Mesendoderm (in vitro differentiated cells): ENCODE data around the gene F11R.
"Not testable (repeated sequence)": the region's sequence is repeated elsewhere in the genome, so short reads cannot be mapped to it uniquely, and the experiment has no call there.

Source experiments
- DNase-seq: peaks from one replicate; pipeline ENCODE4 v3.0.0; 2013
- H2AK5ac ChIP-seq: 2 replicates; pipeline ENCODE4 v1.6.1; 2013; ENCODE audit warnings: low read length, inconsistent platforms
- H2BK120ac ChIP-seq: 2 replicates; pipeline ENCODE4 v1.6.1; 2013; ENCODE audit warnings: low read depth, mild to moderate bottlenecking, low read length, moderate library complexity, mixed read lengths
- H2BK15ac ChIP-seq: replicated peaks from 2 replicates; pipeline ENCODE4 v1.6.1; 2013; ENCODE audit warnings: low read depth, mild to moderate bottlenecking, moderate library complexity
- H2BK5ac ChIP-seq: 2 replicates; pipeline ENCODE4 v1.6.1; 2013; ENCODE audit warnings: low read length, inconsistent platforms
- H3K18ac ChIP-seq: 2 replicates; pipeline ENCODE4 v1.6.1; 2013; ENCODE audit warnings: mild to moderate bottlenecking, low read length, mixed read lengths
- H3K23ac ChIP-seq: one replicate; pipeline ENCODE4 v1.6.1; 2013; ENCODE audit warnings: low read length
- H3K27ac ChIP-seq: 2 replicates; pipeline ENCODE4 v1.5.1; 2013; ENCODE audit warnings: low read depth, mild to moderate bottlenecking, inconsistent platforms, low read length, moderate library complexity
- H3K27me3 ChIP-seq: 2 replicates; pipeline ENCODE4 v1.6.1; 2013; ENCODE audit warnings: low read length, control low read depth, mild to moderate bottlenecking, inconsistent platforms; ENCODE audit not compliant: insufficient read depth, poor library complexity
- H3K36me3 ChIP-seq: 2 replicates; pipeline ENCODE4 v1.6.1; 2013; ENCODE audit warnings: low read length, inconsistent platforms; ENCODE audit not compliant: control insufficient read depth, insufficient read depth
- H3K4ac ChIP-seq: one replicate; pipeline ENCODE4 v1.6.1; 2013; ENCODE audit warnings: low read depth, mild to moderate bottlenecking, low read length, moderate library complexity
- H3K4me1 ChIP-seq: 2 replicates; pipeline ENCODE4 v1.6.1; 2013; ENCODE audit warnings: low read depth, low read length, inconsistent platforms; ENCODE audit not compliant: control insufficient read depth
- H3K4me2 ChIP-seq: 2 replicates; pipeline ENCODE4 v1.6.1; 2013; ENCODE audit warnings: low read length
- H3K4me3 ChIP-seq: 2 replicates; pipeline ENCODE4 v1.5.1; 2013; ENCODE audit warnings: mild to moderate bottlenecking, low read length
- H3K56ac ChIP-seq: one replicate; pipeline ENCODE4 v1.6.1; 2013; ENCODE audit warnings: low read length
- H3K79me1 ChIP-seq: 2 replicates; pipeline ENCODE4 v1.6.1; 2013; ENCODE audit warnings: low read length, inconsistent platforms
- H3K79me2 ChIP-seq: 2 replicates; pipeline ENCODE4 v1.6.1; 2013; ENCODE audit warnings: mild to moderate bottlenecking, low read length; ENCODE audit not compliant: control insufficient read depth, insufficient read depth
- H3K9ac ChIP-seq: 2 replicates; pipeline ENCODE4 v1.6.1; 2013; ENCODE audit warnings: low read length, inconsistent platforms
- H4K5ac ChIP-seq: one replicate; pipeline ENCODE4 v1.6.1; 2013; ENCODE audit warnings: low read length
- H4K8ac ChIP-seq: one replicate; pipeline ENCODE4 v1.6.1; 2013; ENCODE audit warnings: low read depth, mild to moderate bottlenecking, control low read depth, low read length, moderate library complexity
- WGBS: extraction: QIAGEN DNeasy Blood & Tissue Kit; methylation state at CpG from one replicate; pipeline ENCODE4 v1.1.7; 2013; ENCODE audit warnings: low lambda C conversion rate, missing lambda C conversion rate; ENCODE audit not compliant: insufficient coverage; ENCODE audit errors: extremely low coverage; 5-methylcytosine and 5-hydroxymethylcytosine counted together

Gene F11R

DNA sequence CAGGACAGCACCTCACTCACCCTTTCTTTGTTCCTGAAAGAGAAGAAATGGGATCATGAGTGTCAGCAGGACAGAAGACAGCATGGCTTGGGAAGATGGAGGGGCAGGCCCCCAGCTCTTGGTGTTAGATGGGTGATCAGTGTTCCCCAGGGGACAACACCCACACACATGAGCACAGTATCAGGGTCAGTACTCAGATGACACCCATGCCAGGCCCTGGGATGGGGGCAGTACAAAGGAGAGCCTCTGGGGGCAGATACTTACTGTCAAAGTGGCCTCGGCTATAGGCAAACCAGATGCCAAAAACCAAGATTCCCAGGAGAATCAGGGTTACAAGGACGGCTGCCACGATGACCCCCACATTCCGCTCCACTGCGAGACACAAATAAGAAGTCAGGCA, 21.6 kb downstream of the F11R start:
- no peaks in the 10 kb centered on the region for H3K27me3 ChIP-seq
- H3K36me3 ChIP-seq = peaks cover 10% of the 10 kb centered on the region
- no peak overlapping the region for H2BK5ac ChIP-seq
- H3K27ac ChIP-seq = no peak overlapping the region
- no peak overlapping the region for H2BK15ac ChIP-seq
- peaks cover 6% of the 10 kb centered on the region for H3K79me2 ChIP-seq
- H3K4me1 ChIP-seq = no peaks in the 10 kb centered on the region
- DNase-seq = no peak
- no CpG with 5 or more reads among the region's 5 CpGs for WGBS
- no peak overlapping the region for H3K56ac ChIP-seq
- no peak overlapping the region for H3K4ac ChIP-seq
- H3K18ac ChIP-seq = no peak overlapping the region
- no peak overlapping the region for H2AK5ac ChIP-seq
- H3K4me3 ChIP-seq = no peak overlapping the region
- no peak overlapping the region for H4K5ac ChIP-seq
- peaks cover 8% of the 10 kb centered on the region for H3K79me1 ChIP-seq
- H3K9ac ChIP-seq = no peak overlapping the region
- H3K4me2 ChIP-seq = no peak overlapping the region
- H4K8ac ChIP-seq = no peak overlapping the region
- no peak overlapping the region for H3K23ac ChIP-seq
- H2BK120ac ChIP-seq = no peak overlapping the region

DNA sequence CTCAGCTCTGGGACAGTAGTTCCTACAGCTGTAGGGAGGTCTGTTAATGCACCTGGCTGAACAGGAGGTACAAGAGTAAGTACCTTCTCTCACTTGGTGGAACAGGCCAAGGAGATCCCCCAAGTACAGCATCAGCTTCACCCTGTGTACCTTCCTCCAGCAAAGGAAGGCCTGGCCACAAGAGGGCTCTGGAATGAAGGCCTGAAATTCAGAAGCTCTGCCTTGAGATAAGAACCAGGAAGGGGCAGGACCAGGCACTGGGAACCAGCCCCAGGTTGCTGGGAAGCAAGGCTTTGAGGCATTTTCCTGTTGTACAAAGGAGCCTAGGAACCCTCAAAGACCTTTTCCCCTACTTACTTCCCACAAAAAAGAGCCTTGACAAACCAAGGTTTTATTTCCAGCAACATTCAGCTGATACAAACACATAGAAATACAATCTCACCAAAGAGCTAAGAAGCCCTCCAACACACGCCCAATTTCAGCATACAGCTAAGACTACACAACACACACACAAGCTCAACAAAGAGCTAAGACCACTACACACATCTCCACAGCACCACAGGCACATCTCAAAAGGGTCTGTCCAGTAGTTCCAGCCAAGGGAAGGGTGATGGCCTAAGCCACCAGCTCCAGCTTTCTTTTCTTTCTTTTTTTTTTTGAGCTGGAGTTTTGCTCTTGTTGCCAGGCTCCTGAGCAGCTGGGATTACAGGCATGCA, 23.5 kb downstream of the F11R start:
- peak; percentile 92 for DNase-seq

DNA sequence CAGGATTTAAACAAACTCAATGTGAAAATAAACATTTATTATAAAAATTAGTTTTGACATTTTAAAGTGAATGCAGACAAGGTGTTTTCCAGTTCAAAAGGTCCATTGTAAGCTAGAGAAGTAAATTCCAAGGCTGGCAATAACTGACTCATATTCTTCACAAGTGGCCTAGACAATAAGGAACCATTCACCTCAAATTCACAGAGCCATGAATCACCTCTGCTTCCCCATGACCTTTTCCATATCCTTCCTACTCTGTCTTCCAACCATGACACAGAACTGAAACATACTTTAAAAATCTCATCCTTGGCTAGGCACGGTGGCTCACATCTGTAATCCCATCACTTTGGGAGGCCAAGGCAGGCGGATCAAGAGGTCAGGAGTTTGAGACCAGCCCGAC, 24.8 kb downstream of the F11R start:
- WGBS = no CpG with 5 or more reads among the region's 3 CpGs
- H2AK5ac ChIP-seq = no peak overlapping the region
- no peak for DNase-seq
- no peak overlapping the region for H3K56ac ChIP-seq
- no peak overlapping the region for H3K4me2 ChIP-seq
- peaks cover 5% of the 10 kb centered on the region for H3K79me1 ChIP-seq
- H3K27ac ChIP-seq = no peak overlapping the region
- no peak overlapping the region for H3K4me3 ChIP-seq
- H4K8ac ChIP-seq = no peak overlapping the region
- H3K27me3 ChIP-seq = no peaks in the 10 kb centered on the region
- no peak overlapping the region for H4K5ac ChIP-seq
- H3K79me2 ChIP-seq = no peaks in the 10 kb centered on the region
- no peak overlapping the region for H3K9ac ChIP-seq
- H3K4me1 ChIP-seq = no peaks in the 10 kb centered on the region
- H3K18ac ChIP-seq = no peak overlapping the region
- H3K36me3 ChIP-seq = peaks cover 10% of the 10 kb centered on the region
- no peak overlapping the region for H2BK5ac ChIP-seq
- no peak overlapping the region for H2BK15ac ChIP-seq
- H3K23ac ChIP-seq = no peak overlapping the region
- H2BK120ac ChIP-seq = no peak overlapping the region
- no peak overlapping the region for H3K4ac ChIP-seq

More for the DNA sequence above, 23.5 kb downstream of the F11R start:
- no peak overlapping the region for H3K4me3 ChIP-seq
- H3K27me3 ChIP-seq = no peaks in the 10 kb centered on the region
- no peak overlapping the region for H2BK5ac ChIP-seq
- H3K27ac ChIP-seq = no peak overlapping the region
- peaks cover 8% of the 10 kb centered on the region for H3K79me1 ChIP-seq
- H3K79me2 ChIP-seq = peaks cover 2% of the 10 kb centered on the region
- no peak overlapping the region for H3K4me2 ChIP-seq
- H2BK120ac ChIP-seq = no peak overlapping the region
- H3K56ac ChIP-seq = peak overlapping the region; percentile 17
- H3K4me1 ChIP-seq = no peaks in the 10 kb centered on the region
- H3K23ac ChIP-seq = no peak overlapping the region
- no CpG with 5 or more reads among the region's 1 CpG for WGBS
- no peak overlapping the region for H4K5ac ChIP-seq
- H2BK15ac ChIP-seq = no peak overlapping the region
- no peak overlapping the region for H3K4ac ChIP-seq
- no peak overlapping the region for H3K9ac ChIP-seq
- no peak overlapping the region for H3K18ac ChIP-seq
- no peak overlapping the region for H2AK5ac ChIP-seq
- H3K36me3 ChIP-seq = peaks cover 10% of the 10 kb centered on the region
- no peak overlapping the region for H4K8ac ChIP-seq

GRCh38 chr1:160993544-160994193, 27.3 kb downstream of the F11R start:
- Histone ChIP-seq H3K56ac (no peak overlapping the region), H4K8ac (no peak overlapping the region), H3K4me1 (no peaks in the 10 kb centered on the region), H3K4ac (no peak overlapping the region), H3K4me2 (no peak overlapping the region), H3K9ac (no peak overlapping the region), H3K27ac (no peak overlapping the region), H3K36me3 (peaks cover 6% of the 10 kb centered on the region), H3K23ac (no peak overlapping the region), H2AK5ac (no peak overlapping the region), H3K4me3 (no peak overlapping the region), H3K79me1 (peaks cover 5% of the 10 kb centered on the region), H2BK120ac (no peak overlapping the region), H3K18ac (no peak overlapping the region), H2BK5ac (no peak overlapping the region), H3K79me2 (no peaks in the 10 kb centered on the region), H3K27me3 (no peaks in the 10 kb centered on the region), H4K5ac (no peak overlapping the region), H2BK15ac (no peak overlapping the region)
- WGBS = no CpG with 5 or more reads among the region's 14 CpGs
- no peak for DNase-seq

DNA sequence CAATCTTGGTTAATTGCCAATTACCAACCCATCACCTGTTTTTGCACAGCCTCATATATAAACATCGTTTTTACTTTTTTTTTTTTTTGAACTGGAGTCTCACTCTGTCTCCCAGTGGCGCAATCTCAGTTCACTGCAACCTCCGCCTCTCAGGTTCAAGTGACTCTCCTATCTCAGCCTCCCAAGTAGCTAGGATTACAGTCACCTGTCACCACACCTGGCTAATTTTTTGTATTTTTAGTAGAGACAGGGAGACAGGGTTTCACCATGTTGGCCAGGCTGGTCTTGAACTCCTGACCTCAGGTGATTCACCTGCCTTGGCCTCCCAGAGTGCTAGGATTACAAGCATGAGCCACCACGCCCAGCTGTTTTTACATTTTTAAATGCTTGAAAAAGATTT, 28.9 kb downstream of the F11R start:
- not testable (repeated sequence) for H2AK5ac ChIP-seq, H3K56ac ChIP-seq, H3K23ac ChIP-seq, H3K79me2 ChIP-seq, H3K27ac ChIP-seq, H3K27me3 ChIP-seq, H2BK5ac ChIP-seq, H3K4me2 ChIP-seq, H4K8ac ChIP-seq, H3K18ac ChIP-seq, H2BK15ac ChIP-seq, DNase-seq, H3K36me3 ChIP-seq, H3K4ac ChIP-seq, H3K9ac ChIP-seq, H3K4me3 ChIP-seq, H4K5ac ChIP-seq, H3K4me1 ChIP-seq, H2BK120ac ChIP-seq, H3K79me1 ChIP-seq
- no CpG with 5 or more reads among the region's 4 CpGs for WGBS
